ENCODE results near the gene LAMB1. TPM values are rescaled to one million over a fixed set of nuclear protein-coding genes. Genes with fewer than 3 reads are reported as not detected.

Gene LAMB1
- total RNA-seq, 5 donors from 2014 or later (not counting 1 experiment from before 2014, with no cell fraction given) = 0.56 to 1.4 (median 1.0) TPM; not detected in 2

DNA sequence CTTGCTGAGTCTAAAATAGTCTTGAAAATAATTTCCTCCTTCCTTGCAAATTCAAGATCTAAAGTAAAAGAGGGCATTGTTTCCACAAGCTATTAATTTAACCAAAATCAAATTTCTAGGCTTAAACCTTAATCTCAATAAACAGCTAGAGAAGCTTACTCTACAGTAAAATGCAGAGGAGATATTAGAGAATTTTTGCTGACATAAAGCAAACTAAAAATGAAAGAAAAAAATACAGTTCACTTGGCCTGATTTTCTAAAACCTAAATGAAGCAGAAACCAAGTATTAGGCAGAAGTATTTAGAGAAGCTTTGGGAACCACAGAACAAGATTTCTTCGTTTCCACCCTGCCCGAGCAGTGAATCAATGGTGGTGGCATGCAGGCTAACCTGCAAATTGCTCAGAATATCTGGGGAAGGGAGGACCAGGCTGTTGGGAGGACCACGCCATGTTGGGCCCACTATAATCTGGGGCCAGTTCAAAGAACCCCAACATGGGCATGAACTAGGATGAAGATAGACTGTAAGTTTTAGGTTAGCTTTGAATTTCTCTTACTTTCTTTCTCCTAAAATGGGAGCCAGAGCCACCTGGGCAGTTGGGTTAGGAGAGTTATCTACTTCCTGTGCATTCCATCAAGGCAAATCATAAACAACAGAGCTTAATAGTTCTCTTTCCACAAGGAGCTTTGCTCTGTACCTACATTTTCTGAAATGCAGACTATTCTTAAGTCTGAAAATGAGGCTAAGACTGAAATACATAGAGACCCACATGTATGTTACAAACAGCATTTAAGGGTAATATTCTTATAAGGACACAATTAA, 4.1 kb downstream of the LAMB1 start:
- Mint-ChIP-seq H3K27ac (no peak overlapping the region), H3K4me3 (no peak overlapping the region), H3K36me3 (no peaks in the 10 kb centered on the region), H3K9me3 (no peaks in the 10 kb centered on the region), H3K27me3 (peaks cover 42 to 48% of the 10 kb centered on the region in 2 donors), H3K4me1 (peaks cover 8 to 22% (median 19%) of the 10 kb centered on the region in 3 donors)
- WGBS (ENCODE audit: insufficient coverage) = 72% methylated on average over 2 of the region's 3 CpGs
- H3K4me1 ChIP-seq (ENCODE audit: control insufficient read depth in 1 of 2, extremely low read depth in 1 of 2, insufficient read depth in 2 of 2, low read length in 2 of 2) = peaks cover 8 to 25% of the 10 kb centered on the region in 2 experiments
- H3K27ac ChIP-seq (ENCODE audit: low read length) = no peak overlapping the region
- DNase-seq (no peak), ATAC-seq (replicated peaks in 1 of 4) (no peak)
- H3K9me3 ChIP-seq = no peaks in the 10 kb centered on the region
- ChIA-PET POLR2A (no interaction called here), CTCF (no interaction called here)
- H3K27me3 ChIP-seq (replicated peaks in 1 of 2; ENCODE audit: control insufficient read depth in 2 of 2, extremely low read depth in 1 of 2, insufficient read depth in 2 of 2, low read length in 1 of 2) = peaks cover 16 to 30% of the 10 kb centered on the region in 2 experiments
- H3K4me3 ChIP-seq (ENCODE audit: control insufficient read depth in 1 of 2, extremely low read depth in 1 of 2, low read length in 1 of 2) = no peak overlapping the region
- no peaks in the 10 kb centered on the region for H3K36me3 ChIP-seq (ENCODE audit: control insufficient read depth in 2 of 2, extremely low read depth in 1 of 2, insufficient read depth in 1 of 2, low read length in 1 of 2)

DNA sequence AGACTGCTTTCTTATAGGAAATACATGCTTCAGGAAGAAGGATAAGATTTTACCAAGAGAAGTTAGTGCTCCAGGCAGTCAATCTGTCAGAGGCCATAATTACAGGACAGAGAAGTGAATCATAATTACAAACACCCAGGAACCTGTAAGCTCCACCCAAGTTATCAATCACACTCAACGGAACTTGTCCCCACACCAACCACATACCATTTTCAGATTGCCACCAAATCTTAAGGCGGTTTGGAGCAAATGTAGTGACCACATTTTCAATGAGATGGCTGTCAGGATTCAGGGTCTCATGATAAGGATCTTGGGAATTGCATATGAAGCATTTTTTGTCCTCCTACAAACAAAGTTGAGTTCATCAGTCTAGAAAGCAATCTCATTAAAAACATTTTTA, 4.8 kb downstream of the LAMB1 start:
- no peaks in the 10 kb centered on the region for H3K9me3 Mint-ChIP-seq
- peaks cover 13 to 27% of the 10 kb centered on the region in 2 experiments for H3K27me3 ChIP-seq (replicated peaks in 1 of 2; ENCODE audit: control insufficient read depth in 2 of 2, extremely low read depth in 1 of 2, insufficient read depth in 2 of 2, low read length in 1 of 2)
- H3K9me3 ChIP-seq = no peaks in the 10 kb centered on the region

GRCh38 chr7:107996072-107996882, 6.7 kb downstream of the LAMB1 start:
- H3K4me1 Mint-ChIP-seq = peaks cover under 1 to 5% (median 5%) of the 10 kb centered on the region in 3 donors
- CTCF ChIA-PET = no interaction called here
- H3K36me3 ChIP-seq (ENCODE audit: control insufficient read depth in 2 of 2, extremely low read depth in 1 of 2, insufficient read depth in 1 of 2, low read length in 1 of 2) = no peaks in the 10 kb centered on the region
- DNase-seq = no peak
- H3K27me3 ChIP-seq (replicated peaks in 1 of 2; ENCODE audit: control insufficient read depth in 2 of 2, extremely low read depth in 1 of 2, insufficient read depth in 2 of 2, low read length in 1 of 2) = peaks cover 6 to 17% of the 10 kb centered on the region in 2 experiments
- H3K27ac ChIP-seq (ENCODE audit: low read length) = no peak overlapping the region
- peaks cover 38 to 41% of the 10 kb centered on the region in 2 donors for H3K27me3 Mint-ChIP-seq
- 79% methylated on average over 3 of the region's 7 CpGs for WGBS (ENCODE audit: insufficient coverage)
- POLR2A ChIA-PET = no interaction called here
- ATAC-seq (replicated peaks in 1 of 4) = no peak
- peaks cover 0 to 2% of the 10 kb centered on the region in 2 experiments for H3K4me1 ChIP-seq (ENCODE audit: control insufficient read depth in 1 of 2, extremely low read depth in 1 of 2, insufficient read depth in 2 of 2, low read length in 2 of 2)
- no peak overlapping the region for H3K27ac Mint-ChIP-seq
- no peak overlapping the region for H3K4me3 ChIP-seq (ENCODE audit: control insufficient read depth in 1 of 2, extremely low read depth in 1 of 2, low read length in 1 of 2)
- H3K9me3 ChIP-seq = no peaks in the 10 kb centered on the region
- H3K36me3 Mint-ChIP-seq = no peaks in the 10 kb centered on the region
- H3K4me3 Mint-ChIP-seq = no peak overlapping the region
- no peaks in the 10 kb centered on the region for H3K9me3 Mint-ChIP-seq

More for the DNA sequence above, 4.8 kb downstream of the LAMB1 start:
- H3K36me3 Mint-ChIP-seq = no peaks in the 10 kb centered on the region
- H3K27ac Mint-ChIP-seq = no peak overlapping the region
- WGBS (ENCODE audit: insufficient coverage) = no CpG with 5 or more reads among the region's 2 CpGs
- ATAC-seq (replicated peaks in 1 of 4) = no peak
- ChIA-PET POLR2A (no interaction called here), CTCF (no interaction called here)
- no peak overlapping the region for H3K4me3 ChIP-seq (ENCODE audit: control insufficient read depth in 1 of 2, extremely low read depth in 1 of 2, low read length in 1 of 2)
- DNase-seq = no peak
- peaks cover 5 to 20% of the 10 kb centered on the region in 2 experiments for H3K4me1 ChIP-seq (ENCODE audit: control insufficient read depth in 1 of 2, extremely low read depth in 1 of 2, insufficient read depth in 2 of 2, low read length in 2 of 2)
- peaks cover 42 to 49% of the 10 kb centered on the region in 2 donors for H3K27me3 Mint-ChIP-seq
- no peaks in the 10 kb centered on the region for H3K36me3 ChIP-seq (ENCODE audit: control insufficient read depth in 2 of 2, extremely low read depth in 1 of 2, insufficient read depth in 1 of 2, low read length in 1 of 2)
- H3K4me3 Mint-ChIP-seq = no peak overlapping the region
- no peak overlapping the region for H3K27ac ChIP-seq (ENCODE audit: low read length)
- peaks cover 5 to 17% (median 14%) of the 10 kb centered on the region in 3 donors for H3K4me1 Mint-ChIP-seq

DNA sequence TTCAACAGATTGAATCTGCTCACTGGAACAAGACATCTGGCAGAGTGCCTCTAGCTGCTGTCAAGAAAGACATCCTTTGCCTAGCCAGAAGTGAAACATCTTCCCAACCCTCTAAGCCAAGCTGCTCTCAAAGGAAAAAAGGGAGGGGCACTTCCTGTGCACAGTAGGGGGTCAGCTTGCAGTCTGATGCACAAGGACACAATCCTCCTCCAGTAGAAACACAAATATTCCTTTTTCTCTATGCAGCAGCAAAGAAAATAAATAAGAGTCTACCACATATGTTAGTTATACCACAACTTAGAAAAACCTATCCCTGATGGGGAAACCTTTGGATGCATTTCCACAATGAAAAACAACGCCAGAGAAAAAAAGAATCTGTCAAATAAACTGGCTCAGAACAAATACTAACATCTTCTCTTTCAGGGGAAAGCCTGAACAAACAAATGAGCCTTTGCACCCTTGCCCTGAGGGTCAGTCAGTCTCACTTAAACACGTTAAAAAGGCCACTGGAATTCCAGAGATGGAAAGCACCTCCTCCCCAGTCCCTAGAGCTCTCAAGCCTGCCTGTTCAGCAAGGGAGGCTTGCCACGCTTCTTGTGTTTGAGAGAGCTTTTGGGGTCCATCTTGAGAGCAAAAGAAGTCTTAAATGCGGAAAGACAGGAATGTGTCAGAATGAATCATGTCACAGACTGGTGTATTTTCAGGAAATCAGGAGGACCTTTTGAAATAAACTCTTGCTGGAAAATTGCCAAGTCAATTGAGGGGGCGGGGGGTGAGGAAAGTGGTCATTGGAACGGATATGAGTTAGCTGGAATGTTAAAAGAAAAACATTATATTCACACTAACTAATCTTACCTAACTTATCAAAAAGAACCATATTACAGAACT, 7.5 kb downstream of the LAMB1 start:
- Mint-ChIP-seq H3K27ac (no peak overlapping the region), H3K4me1 (no peaks in the 10 kb centered on the region), H3K4me3 (no peak overlapping the region), H3K27me3 (peaks cover 32 to 34% of the 10 kb centered on the region in 2 donors), H3K36me3 (no peaks in the 10 kb centered on the region), H3K9me3 (no peaks in the 10 kb centered on the region)
- DNase-seq = no peak
- H3K36me3 ChIP-seq (ENCODE audit: control insufficient read depth in 2 of 2, extremely low read depth in 1 of 2, insufficient read depth in 1 of 2, low read length in 1 of 2) = no peaks in the 10 kb centered on the region
- no peak overlapping the region for H3K4me3 ChIP-seq (ENCODE audit: control insufficient read depth in 1 of 2, extremely low read depth in 1 of 2, low read length in 1 of 2)
- no peaks in the 10 kb centered on the region for H3K9me3 ChIP-seq
- H3K27me3 ChIP-seq (replicated peaks in 1 of 2; ENCODE audit: control insufficient read depth in 2 of 2, extremely low read depth in 1 of 2, insufficient read depth in 2 of 2, low read length in 1 of 2) = peaks cover 3 to 13% of the 10 kb centered on the region in 2 experiments
- 42% methylated on average over 3 of the region's 6 CpGs for whole genome bisulfite sequencing (ENCODE audit: insufficient coverage)
- CTCF ChIA-PET = no interaction called here
- ATAC-seq (replicated peaks in 1 of 4) = no peak
- POLR2A ChIA-PET = no interaction called here
- no peaks in the 10 kb centered on the region for H3K4me1 ChIP-seq (ENCODE audit: control insufficient read depth in 1 of 2, extremely low read depth in 1 of 2, insufficient read depth in 2 of 2, low read length in 2 of 2)
- H3K27ac ChIP-seq (ENCODE audit: low read length) = no peak overlapping the region

GRCh38 chr7:107994421-107995030, 8.4 kb downstream of the LAMB1 start:
- no peaks in the 10 kb centered on the region for H3K4me1 ChIP-seq (ENCODE audit: control insufficient read depth in 1 of 2, extremely low read depth in 1 of 2, insufficient read depth in 2 of 2, low read length in 2 of 2)
- ChIA-PET POLR2A (no interaction called here), CTCF (no interaction called here)
- Mint-ChIP-seq H3K4me1 (no peaks in the 10 kb centered on the region), H3K27me3 (peaks cover 34 to 36% of the 10 kb centered on the region in 2 donors), H3K27ac (no peak overlapping the region), H3K4me3 (no peak overlapping the region), H3K36me3 (no peaks in the 10 kb centered on the region), H3K9me3 (no peaks in the 10 kb centered on the region)
- no peak for ATAC-seq (replicated peaks in 1 of 4)
- H3K36me3 ChIP-seq (ENCODE audit: control insufficient read depth in 2 of 2, extremely low read depth in 1 of 2, insufficient read depth in 1 of 2, low read length in 1 of 2) = no peaks in the 10 kb centered on the region
- WGBS (ENCODE audit: insufficient coverage) = no CpG with 5 or more reads among the region's 2 CpGs
- DNase-seq = no peak
- no peak overlapping the region for H3K4me3 ChIP-seq (ENCODE audit: control insufficient read depth in 1 of 2, extremely low read depth in 1 of 2, low read length in 1 of 2)
- H3K9me3 ChIP-seq = no peaks in the 10 kb centered on the region
- H3K27me3 ChIP-seq (replicated peaks in 1 of 2; ENCODE audit: control insufficient read depth in 2 of 2, extremely low read depth in 1 of 2, insufficient read depth in 2 of 2, low read length in 1 of 2) = peaks cover 2 to 14% of the 10 kb centered on the region in 2 experiments
- H3K27ac ChIP-seq (ENCODE audit: low read length) = no peak overlapping the region

Data from T-cell (primary cell).